GM20000 (cell line): ENCODE data around the gene ANKRD45.
"Not testable (repeated sequence)": the region's sequence is repeated elsewhere in the genome, so short reads cannot be mapped to it uniquely, and the experiment has no call there.

Experiments used
- DNase-seq: peaks from one replicate; pipeline ENCODE4 v3.0.0; 2012; ENCODE audit warnings: low spot score
- TF ChIP-seq, protein P1 (sequence below): IDR thresholded peaks from 2 replicates; pipeline ENCODE4 v1.5.1; 2012; ENCODE audit warnings: mild to moderate bottlenecking, control low read depth; ENCODE audit errors: extremely low read depth, missing control alignments

ANKRD45 gene

GRCh38 chr1:173702736-173703135 lies 33.1 kb upstream of the ANKRD45 start:
- no peak for DNase-seq

DNA sequence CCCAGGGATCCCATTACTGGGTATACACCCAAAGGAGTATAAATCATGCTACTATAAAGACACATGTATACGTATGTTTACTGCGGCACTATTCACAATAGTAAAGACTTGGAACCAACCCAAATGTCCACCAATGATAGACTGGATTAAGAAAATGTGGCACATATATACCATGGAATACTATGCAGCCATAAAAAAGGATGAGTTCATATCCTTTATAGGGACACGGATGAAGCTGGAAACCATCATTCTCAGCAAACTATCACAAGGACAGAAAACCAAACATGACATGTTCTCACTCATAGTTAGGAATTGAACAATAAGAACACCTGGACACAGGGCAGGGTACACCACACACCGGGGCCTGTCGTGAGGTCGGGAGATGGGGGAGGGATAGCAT lies 31.6 kb upstream of the ANKRD45 start:
- not testable (repeated sequence) for DNase-seq

More at GRCh38 chr1:173702736-173703135, 33.1 kb upstream of the ANKRD45 start:
- TF ChIP-seq, protein P1, sequence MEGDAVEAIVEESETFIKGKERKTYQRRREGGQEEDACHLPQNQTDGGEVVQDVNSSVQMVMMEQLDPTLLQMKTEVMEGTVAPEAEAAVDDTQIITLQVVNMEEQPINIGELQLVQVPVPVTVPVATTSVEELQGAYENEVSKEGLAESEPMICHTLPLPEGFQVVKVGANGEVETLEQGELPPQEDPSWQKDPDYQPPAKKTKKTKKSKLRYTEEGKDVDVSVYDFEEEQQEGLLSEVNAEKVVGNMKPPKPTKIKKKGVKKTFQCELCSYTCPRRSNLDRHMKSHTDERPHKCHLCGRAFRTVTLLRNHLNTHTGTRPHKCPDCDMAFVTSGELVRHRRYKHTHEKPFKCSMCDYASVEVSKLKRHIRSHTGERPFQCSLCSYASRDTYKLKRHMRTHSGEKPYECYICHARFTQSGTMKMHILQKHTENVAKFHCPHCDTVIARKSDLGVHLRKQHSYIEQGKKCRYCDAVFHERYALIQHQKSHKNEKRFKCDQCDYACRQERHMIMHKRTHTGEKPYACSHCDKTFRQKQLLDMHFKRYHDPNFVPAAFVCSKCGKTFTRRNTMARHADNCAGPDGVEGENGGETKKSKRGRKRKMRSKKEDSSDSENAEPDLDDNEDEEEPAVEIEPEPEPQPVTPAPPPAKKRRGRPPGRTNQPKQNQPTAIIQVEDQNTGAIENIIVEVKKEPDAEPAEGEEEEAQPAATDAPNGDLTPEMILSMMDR = no peak

DNA sequence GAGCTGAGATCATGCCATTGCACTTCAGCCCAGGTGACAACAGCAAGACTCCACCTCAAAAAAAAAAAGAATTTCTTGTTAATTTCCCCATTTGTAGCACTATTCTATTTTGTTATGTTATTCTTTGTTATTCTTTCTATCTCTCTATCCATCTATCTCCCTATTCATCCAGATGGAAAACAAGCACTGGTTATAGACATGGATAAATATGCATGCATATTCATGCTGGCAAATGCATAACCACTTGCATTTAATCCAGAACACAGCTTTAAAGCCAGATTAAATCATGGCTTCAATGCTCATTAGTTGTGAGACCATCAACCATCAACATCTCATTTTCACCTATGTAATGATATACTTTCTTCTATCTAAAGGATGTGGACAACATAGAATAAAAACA lies 23.6 kb upstream of the ANKRD45 start:
- TF ChIP-seq, protein P1 = no peak
- no peak for DNase-seq

DNA sequence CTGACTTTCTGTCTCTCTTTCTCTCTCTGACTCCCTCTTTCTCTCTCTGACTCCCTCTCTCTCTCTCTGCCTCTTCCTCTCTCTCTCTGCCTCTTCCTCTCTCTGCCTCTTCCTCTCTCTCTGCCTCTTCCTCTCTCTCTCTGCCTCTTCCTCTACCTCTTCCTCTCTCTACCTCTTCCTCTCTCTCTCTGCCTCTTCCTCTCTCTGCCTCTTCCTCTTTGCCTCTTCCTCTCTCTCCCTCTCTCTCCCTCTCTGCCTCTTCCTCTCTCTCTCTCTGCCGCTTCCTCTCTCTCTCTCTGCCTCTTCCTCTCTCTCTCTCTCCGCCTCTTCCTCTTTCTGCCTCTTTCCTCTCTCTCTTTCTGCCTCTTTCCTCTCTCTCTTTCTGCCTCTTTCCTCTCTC lies 18.6 kb upstream of the ANKRD45 start:
- TF ChIP-seq, protein P1 = no peak
- no peak for DNase-seq

GRCh38 chr1:173685121-173685520 lies 15.5 kb upstream of the ANKRD45 start:
- DNase-seq = not testable (repeated sequence)

- DNase-seq = not testable (repeated sequence)
Measured at GRCh38 chr1:173683838-173684237, 14.2 kb upstream of the ANKRD45 start.

DNA sequence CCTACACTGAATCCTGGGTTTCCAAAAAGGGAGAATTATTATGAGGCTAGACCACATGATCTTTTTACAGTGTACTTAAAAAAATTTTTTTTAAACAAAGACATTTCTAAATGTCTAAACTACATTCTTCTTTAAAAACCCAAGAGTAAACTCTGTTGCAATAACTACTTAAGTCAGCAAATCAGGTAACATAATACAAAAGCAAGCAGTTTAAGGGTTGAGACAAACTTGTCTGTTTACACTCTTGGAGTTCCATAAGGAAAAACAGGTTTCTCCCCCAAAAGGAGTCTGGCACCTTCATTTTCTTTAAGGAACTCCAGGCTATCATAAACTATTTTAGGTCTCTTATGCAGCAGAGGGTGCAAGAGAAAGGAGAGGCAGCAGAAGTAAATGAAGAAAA lies 12.5 kb upstream of the ANKRD45 start:
- TF ChIP-seq, protein P1 = no peak
- no peak for DNase-seq

DNA sequence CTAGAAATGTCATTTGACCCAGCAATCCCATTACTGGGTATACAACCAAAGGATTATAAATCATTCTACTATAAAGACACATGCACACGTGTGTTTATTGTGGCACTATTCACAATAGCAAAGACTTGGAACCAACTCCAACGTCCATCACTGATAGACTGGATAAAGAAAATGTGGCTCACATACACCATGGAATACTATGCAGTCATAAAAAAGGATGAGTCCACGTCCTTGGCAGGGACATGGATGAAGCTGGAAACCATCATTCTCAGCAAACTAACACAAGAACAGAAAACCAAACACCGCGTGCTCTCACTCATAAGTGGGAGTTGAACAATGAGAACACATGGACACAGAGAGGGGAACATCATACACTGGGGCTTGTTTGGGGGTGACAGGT lies 10.5 kb upstream of the ANKRD45 start:
- not testable (repeated sequence) for DNase-seq

DNA sequence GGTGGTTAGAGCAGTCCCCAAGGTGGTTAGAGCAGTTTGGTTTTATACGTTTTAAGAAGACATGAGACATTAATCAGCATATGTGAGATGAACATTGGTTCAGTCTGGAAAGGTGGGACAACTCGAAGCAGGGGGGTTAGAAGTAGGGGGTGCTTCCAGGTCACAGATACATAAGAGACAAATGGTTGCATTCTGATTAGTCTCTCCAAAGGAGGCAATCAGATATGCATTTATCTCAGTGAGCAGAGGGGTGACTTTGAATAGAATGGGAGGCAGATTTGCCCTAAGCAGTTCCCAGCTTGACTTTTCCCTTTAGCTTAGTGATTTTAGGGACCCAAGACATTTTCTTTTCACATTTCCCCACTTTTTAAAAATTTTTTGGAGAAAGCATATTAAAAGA lies 4.8 kb upstream of the ANKRD45 start:
- not testable (repeated sequence) for DNase-seq

- TF ChIP-seq, protein P1 = no peak
- DNase-seq = no peak
Measured at GRCh38 chr1:173666646-173667045, 3.0 kb downstream of the ANKRD45 start.
